G401 (cell line): ENCODE measurements around the gene IRX4. TPM values are rescaled to one million over a fixed set of nuclear protein-coding genes. Genes with fewer than 3 reads are reported as not detected.
A peak's percentile ranks its signal among the peaks of the same experiment; 100 is the strongest.

Experiments
- DNase-seq: peaks from one replicate; pipeline ENCODE4 v3.0.0-alpha.2; 2015; ENCODE audit warnings: low spot score
- in situ Hi-C: cut with HindIII; loops from 2 replicates; pipeline ENCODE4 v1.10.0; 2016; ENCODE audit warnings: low sequenced_read_pairs, mixed read lengths
- total RNA-seq: library from RNA; depleted of rRNA; stranded (reverse); fragments of >200 nt; shearing (Covaris generic); gene quantifications from 2 replicates; pipeline ENCODE4 v1.2.3, GENCODE V29; 2014; rRNA removed

The IRX4 gene
- total RNA-seq, result not detected in 2 replicates

DNA sequence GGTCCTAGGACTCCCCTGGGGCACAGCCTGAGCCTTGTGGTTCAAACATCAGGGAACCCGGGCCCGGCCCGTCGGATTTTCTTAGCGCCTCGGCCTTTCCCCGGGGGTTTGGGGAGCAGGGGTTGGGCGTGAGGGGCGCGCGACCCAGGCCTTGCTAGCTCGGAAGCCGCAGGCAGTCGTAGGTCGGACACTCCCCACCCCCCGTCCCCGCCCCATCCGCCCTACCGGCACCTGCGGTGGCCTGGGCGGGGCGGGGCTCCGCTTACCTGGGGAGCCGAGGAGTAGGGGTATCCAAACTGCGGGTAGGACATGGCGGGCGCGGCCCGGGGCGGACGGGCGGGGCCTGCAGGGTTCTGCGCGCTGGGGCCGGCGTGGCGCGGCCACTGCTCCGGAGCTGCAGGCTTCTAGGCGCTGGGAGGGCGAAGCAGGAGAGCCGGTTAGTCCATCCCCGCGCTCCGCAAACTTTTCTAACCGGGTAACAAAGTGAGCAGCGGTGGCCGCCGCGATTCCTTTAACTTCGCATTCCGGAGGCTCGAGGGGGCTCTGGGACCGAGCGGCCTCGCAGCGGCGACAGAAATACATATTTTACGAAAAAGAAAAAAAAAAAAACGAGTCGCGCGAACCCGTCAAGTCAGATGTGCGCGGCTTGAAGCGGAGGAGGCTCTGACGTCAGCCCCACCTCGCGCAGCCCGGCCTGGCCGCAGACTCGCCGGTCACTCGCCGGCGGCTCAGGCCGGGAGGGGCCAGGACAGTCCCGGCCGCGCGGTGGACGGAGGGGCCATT lies at the start of gene IRX4:
Gene IRX4, minus strand, starts transcription at position 589 of the 783 bp plus-strand sequence. Its CDS starts 278 bp downstream, at position 311.
- DNase-seq, result no peak
- in situ Hi-C loops, result no loop called here

DNA sequence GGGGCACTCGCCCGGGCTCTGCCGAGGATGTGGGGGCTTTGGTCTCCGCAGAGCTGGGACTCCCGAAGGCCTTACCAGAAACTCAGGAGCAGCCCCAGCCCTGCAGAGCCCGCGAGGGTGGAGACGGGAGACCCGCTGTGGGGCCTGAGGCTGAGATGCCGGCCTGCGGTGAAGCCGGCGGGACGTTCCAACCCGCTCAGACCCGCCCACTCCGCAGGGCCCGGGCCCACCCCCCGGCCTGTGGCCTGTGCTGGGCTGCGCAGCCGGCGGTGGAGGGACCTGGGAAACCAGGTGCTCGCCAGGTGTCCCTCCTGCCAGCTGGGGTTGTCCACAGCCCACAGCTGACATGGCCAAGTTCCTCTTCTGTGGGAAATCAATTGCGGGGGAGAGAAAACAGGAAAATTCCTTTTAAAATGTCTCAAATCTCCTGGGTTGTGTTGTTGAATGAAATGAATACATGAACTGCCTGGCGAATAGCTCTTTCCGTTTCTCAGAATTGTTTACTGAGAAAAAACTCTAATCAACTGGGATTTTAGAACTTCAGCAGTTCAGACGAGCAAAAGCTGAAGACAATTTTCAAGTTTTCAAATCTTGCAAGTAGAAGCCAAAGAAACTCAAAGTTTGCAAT lies 49.0 kb upstream of the IRX4 start:
- in situ Hi-C loops, result no loop called here
- peak; percentile 31 for DNase-seq

DNA sequence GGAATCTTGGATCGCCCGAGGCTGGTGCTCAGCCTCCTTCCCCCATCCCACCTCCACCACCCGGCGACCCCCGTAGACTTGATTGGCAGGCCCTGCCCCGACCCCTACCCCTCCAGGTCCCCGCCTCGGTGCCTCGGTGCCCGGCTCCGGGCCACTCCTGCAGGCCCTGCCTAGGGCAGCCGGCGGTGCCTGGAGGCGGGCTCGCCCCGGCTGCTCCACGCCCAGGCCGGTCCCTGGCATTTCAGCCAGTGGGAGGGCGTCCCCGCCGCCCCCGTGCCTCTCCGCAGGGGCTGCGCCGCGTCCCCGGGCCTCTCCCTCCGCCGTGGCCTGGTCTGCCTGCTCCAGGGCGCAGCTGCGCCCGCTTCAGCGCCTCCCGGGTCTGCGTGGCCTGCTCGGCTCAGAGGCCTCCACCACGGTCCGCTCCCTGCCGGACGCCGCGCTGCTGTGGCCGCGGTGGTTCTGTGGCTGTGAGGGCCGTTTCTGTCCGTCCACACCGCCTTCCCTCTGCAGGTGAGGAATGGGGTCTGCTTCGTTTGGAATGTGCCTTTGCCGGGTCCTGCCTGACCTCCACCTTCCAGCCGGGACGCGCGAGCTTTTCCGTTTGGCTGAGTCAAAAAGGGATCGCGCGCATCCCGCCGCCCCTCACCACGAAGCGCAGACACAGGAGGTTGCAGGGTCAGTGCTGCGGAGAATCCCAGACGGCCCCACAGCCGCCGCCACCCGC lies 48.3 kb upstream of the IRX4 start:
- DNase-seq, result peak; percentile 26
- in situ Hi-C loops, result no loop called here

DNA sequence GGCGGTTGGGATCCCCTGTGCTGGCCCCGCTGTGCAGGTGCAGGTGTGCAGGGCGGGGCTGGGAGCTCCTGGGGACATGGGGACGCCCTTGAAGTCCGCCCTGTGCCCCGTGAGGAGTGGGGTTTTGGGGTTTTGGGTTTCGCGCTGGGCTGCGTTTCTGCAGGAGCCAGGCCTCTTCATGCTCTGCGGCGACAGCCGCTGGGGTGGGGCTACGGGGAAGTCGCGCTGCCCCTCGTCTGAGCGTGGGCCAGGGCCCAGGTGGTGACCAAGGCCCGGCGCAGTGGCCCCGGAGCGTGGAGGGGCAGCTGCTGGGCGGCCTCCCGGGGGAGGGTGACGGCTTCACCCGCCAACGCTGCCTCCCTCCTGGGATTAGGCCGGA lies 47.8 kb upstream of the IRX4 start:
- peak; percentile 7 for DNase-seq
- in situ Hi-C loops, result no loop called here

DNA sequence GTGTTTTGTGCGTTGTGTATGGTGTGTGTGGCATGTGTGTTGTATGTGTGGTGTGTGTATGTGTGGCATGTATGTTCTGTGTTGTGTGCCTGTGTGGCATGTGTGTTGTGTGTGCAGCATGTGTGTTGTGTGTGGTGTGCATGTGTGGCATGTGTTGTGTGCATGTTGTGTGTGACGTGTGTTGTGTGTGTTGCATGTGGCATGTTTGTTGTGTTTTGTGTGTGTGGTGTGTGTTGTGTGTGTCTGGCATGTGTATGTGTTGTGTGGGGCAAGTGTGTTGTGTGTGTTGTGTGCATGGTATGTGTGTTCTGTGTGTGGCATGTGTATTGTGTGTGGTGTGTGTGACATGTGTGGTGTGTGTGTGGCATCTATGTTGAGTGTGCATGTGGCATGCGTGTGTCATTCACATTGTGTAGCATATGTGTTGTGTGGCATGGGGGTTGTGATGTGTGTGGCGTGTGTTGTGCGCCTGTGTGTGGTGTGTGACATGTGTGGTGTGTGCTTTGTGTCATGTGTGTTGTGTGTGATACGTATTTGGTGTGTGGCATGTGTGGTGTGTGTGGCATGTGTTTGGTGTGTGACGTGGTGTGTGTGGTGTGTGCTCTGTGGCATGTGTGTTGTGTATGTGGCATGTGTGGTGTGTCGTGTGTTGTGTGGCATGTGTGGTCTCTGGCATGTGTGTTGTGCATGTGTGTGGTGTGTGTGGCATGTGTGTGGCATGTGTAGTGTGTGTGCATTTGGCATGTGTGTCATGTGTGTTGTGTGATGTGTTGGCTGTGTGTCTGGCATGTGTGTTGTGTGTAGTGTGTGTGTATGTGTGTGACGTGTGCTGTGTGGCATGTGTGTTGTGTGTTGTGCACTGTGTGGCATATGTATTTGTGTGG lies 46.6 kb upstream of the IRX4 start:
- no peak for DNase-seq
- in situ Hi-C loops, result no loop called here

DNA sequence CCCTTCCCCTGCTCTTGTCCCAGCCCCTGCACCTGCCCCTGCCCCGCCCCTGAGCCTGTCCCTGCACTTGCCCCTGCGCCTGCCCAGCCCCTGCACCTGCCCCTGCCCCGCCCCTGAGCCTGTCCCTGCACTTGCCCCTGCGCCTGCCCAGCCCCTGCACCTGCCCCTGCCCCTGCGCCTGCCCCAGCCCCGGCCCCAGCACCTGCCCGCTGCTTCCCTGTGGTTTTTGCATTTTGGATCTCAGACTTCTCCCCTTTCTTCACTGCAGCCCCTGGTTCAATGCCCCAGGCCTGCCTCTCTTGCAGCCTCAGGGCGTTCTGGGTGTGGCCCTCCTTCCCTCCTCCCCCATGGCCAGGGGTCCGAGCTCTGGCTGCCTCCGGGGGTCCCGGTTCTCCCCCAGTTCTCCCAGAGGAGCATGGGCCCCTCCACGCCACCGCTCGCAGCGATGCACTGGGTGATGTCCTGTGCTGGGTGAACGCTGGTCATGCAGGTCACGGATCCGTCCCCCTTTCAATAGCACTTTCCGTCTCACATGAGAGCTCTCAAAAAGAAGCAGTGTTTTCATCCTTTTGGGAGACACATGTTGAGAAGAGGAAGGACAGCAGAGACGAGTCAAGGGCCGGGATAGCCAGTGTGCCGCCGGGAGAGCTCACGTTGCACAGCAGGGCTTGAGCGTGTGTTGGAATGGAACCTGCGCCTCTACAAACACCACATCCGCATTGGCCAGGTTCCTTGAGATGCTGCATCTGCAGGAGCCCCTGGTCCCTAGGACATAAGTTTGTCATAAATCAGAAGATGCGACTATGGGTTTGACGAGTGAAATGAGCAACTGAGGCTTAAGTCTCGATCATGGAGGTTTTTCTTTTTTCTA lies 44.0 kb upstream of the IRX4 start:
- in situ Hi-C loops, result no loop called here
- no peak for DNase-seq

DNA sequence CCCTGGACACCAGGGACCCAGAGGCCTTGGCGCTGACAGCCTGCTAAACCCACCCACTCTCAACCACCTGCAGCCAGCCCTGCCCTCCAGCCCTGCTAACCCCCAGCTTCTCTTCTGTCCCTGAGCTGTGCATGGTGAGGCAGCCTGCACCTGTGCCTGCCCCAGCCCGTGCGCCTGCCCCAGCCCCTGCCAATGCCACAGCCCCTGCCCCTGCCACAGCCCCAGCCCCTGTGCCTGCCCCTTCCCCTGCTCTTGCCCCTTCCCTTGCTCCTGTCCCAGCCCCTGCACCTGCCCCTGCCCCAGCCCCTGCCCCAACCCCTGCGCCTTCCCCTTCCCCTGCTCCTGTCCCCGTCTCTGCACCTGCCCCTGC lies 43.3 kb upstream of the IRX4 start:
- in situ Hi-C loops, result no loop called here
- no peak for DNase-seq

DNA sequence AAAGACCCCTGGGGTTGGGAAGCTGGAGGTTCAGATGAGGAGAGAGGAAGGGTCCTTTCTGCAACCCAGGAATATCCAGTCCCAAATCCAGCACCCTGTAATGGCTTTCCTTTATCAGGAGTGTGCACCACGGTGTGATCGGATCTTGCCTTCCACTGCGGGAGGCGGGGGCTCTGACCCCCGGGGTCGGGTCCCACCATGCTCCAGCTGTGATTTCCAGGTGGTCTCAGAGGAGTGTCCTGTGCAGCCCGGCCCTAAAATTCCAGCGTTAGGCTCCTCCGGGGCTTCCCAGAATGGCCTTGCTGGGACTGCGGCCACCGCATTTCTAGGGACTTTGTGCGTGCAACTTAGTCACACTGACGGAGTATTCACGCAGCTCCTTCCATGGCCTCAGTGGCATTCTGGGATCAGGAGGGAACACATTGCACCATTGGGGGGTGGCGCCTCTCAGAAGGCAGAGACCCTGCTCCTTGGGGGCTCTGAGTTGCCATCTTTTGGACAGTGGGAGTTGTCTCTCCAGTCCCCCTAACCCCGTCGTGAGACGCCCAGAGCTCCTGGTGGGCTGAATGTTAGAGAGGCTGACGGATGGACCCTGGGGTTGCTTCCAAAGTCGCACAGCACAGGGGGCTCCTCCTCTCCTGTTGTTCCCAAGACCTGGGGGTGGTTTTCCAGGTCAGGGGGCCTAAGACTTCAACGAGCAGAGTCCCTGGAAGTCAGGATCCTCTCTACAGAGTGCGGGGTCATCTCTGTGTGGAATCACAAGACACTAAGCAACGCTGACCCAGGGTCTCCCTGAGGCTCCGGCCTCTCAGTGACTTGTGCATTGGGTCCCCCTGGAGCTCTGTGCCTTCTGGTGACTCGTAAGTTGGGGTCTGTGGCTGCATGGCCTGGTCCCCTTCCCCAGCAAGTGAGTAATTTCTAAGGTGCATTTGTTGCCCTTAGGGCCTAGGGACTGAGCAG lies 42.7 kb upstream of the IRX4 start:
- in situ Hi-C loops, result no loop called here

DNA sequence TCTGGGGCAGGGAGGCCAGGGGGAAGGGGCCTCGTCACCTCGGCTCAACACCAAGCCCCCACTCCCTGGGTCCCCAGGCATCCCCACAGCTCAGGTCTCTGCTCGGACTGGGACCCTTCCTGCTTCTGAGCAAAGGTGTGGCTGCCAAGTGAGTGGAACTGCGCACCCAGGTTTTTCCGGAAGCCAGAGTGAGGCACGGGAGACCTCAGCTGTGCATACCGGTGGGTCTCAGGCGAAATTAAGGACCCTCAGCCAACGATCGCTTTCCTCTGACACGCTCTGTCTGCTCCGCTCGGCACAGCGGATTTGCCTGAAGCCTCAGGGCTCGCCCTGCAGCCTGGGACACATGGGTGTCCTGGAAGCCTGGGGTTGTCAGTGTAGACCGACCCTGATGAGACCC lies 41.0 kb upstream of the IRX4 start:
- in situ Hi-C loops, result no loop called here
- DNase-seq, result no peak

More for the DNA sequence above, 42.7 kb upstream of the IRX4 start:
- DNase-seq, result no peak

DNA sequence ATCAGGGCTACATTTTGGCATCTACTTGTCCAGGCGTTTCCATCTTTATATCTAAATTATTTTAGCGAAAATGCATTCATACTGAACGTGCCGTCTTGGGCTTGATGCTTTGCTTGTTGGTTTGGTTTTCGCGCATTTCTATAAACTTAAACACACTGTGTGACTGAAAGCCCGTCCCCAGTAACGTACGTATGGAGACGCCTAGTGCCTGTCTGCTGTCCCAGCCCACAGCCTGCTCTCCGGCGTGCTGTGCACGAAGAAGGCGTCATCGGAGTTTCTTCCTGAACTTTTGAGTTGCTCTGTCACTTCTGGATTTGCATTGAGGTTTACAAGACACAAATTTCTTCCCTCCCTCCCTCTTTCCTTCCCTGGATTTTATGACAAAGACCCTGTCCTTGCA lies 40.6 kb upstream of the IRX4 start:
- in situ Hi-C loops, result no loop called here
- no peak for DNase-seq

DNA sequence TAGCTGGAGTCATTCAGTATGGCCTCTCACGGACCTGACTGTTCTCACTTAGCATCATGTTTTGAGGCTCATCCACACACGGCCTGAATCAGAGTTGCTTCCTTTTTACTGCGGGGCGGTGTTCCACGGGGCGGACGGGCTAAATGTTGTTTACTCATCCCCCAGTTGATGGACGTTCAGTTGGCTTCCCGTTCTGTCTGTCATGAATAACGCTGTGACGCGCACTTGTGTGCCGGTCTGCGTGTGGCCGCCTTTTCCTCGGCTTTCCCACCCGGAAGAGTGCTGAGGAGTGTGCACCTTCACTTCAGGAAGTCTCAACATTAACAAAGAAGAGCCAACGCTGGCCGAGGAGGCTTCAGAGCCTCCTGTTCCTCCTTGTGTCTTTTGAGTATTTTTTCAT lies 39.0 kb upstream of the IRX4 start:
- in situ Hi-C loops, result no loop called here
- DNase-seq, result no peak

DNA sequence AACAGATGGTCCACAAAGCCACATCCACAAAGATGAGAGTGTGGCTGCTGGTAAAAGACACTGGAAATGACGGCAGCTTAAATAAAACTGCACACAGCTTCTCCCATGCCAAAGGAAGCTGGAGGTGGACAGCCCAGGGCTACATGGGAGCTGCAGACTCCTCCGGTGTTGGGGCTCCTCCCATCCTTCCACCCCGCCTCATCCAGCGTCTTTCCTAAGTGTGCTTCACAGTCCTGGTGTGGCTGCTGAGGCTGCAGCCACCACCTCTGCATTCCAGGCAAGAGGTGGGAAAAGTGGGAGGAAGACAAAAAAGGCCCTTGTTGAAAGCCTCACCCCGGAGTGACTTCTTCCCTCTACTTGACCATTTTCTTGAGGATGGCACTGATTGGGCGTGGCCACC lies 37.0 kb upstream of the IRX4 start:
- in situ Hi-C loops, result no loop called here
- DNase-seq, result no peak

DNA sequence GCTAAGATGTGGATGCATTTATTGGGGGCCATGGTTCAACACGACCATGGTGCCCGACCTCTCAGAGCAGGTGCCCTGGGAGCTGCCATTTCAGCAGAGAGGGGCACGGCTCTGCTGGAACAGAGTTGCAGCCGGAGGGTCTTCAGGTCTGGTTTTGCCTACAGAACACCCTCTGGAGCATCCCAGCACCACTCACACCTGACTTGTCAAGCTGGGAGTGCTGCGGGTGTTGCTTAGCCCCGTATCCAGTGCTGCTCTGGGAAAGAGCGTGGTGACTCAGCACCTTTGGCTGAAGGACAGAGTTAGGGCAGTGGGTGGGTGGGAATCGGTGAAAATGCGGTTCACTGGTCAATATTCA lies 36.5 kb upstream of the IRX4 start:
- no peak for DNase-seq
- in situ Hi-C loops, result no loop called here

DNA sequence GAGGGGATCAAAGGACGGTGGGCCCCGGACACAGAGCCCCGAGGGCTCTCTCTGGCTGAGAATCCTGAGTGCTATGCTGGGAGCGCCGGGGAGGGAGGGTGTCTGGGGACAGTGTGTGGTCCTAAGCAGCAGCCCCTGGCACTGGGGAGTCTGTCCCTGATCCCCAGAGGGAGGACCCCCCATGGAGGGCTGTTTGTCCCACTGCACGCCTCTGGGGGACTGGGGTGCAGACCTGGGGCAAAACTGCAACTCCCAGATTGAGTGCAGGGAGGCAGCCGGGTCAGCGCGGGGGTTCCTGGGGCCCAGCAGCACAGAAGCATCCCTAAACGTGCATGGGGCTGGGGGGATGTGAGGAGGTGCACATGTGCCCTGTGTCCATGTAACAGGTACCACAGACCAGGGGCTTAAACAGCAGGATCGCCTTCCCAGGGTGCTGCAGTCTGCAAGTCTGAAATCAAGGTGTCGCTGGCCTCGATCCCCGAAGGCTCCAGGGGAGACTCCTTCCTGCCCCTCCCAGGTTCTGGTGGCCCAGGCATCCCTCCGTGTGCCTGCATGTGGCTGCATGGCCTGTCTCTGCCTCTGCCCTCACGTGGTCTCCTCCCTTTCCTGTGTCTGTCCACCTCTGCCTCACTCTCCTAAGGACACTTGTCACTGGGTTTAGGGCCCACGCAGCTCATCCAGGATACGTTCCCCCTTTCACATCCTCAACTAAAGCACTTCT lies 35.9 kb upstream of the IRX4 start:
- DNase-seq, result no peak
- in situ Hi-C loops, result no loop called here

DNA sequence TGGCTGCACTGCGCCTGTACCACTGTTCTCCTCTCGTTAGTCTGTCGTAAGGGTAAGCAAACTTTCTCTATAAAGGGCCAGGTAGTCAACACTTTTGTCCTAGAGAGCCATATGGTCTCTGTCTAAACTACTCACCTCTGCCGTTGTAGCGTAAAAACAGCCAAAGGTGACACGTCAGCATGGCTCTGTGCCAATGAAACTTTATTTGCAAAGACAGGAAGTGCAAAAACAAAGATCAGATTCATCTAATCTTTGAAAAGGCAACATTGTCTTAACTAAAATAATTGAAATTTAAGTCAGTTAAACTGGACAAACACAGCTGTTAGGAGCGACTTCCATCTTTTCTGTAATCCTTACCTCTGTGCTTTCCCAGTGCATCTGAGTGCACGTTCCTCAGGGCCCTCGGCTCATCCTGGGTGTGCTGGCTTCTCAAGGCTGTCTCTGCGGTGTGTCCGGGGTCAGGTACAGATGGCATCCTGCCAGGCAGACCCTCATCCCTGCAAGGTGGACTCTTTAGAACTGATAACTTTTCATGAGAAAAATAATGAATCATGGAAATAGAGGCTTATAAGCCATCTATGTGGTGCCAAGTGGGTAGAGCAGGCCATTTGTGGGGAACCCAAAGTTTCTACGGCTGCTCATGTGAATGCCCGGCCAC lies 35.2 kb upstream of the IRX4 start:
- in situ Hi-C loops, result no loop called here
- DNase-seq, result no peak
